ENCODE results near the gene GNAO1. TPM values are rescaled to one million over a fixed set of nuclear protein-coding genes. Genes with fewer than 3 reads are reported as not detected.

The GNAO1 gene
- total and polyA plus RNA-seq, 2 of the 13 experiments (the other 11 are each of a cell fraction or from before 2014, with no cell fraction given) = not detected

GRCh38 chr16:56332464-56333079 lies 141.3 kb downstream of the GNAO1 start (continued):
- 0 out of 2 replicates have a peak, but pooled peaks have one; percentile 42 for TF ChIP-seq HBP1 (CRISPR knock-in tag; IDR thresholded peaks at IDR 0.05; ENCODE audit: low read depth)
- peak; percentile 49; the same call in 1 of the 2 replicates for TF ChIP-seq FOSL2 (CRISPR knock-in tag; IDR thresholded peaks at IDR 0.05)
- no peak for TF ChIP-seq NAIF1 (CRISPR knock-in tag; IDR thresholded peaks at IDR 0.05; ENCODE audit: borderline replicate concordance)
- TF ChIP-seq ZNF292 (CRISPR knock-in tag; IDR thresholded peaks at IDR 0.05; ENCODE audit: borderline replicate concordance, low read depth) = peak; percentile 40; the same call in 1 of the 2 replicates
- no peak for TF ChIP-seq HMGA1 (CRISPR knock-in tag; conservative IDR thresholded peaks at IDR 0.05)
- TF ChIP-seq ELF3 (CRISPR knock-in tag; IDR thresholded peaks at IDR 0.05) = peak; percentile 62; the same call in 1 of the 2 replicates
- peak; percentile 21; the same call in 1 of the 2 replicates for TF ChIP-seq ZNF770 (CRISPR knock-in tag; IDR thresholded peaks at IDR 0.05)
- TF ChIP-seq ZNF362 (CRISPR knock-in tag; IDR thresholded peaks at IDR 0.05; ENCODE audit: borderline replicate concordance) = peak; percentile 35; the same call in 1 of the 2 replicates
- TF ChIP-seq ZFX (CRISPR knock-in tag; IDR thresholded peaks at IDR 0.05; ENCODE audit: low read depth) = peak; percentile 65
- TF ChIP-seq SSRP1 (CRISPR knock-in tag; IDR thresholded peaks at IDR 0.05) = 0 out of 2 replicates have a peak, but pooled peaks have one; percentile 61
- no peak for TF ChIP-seq ZNF616 (CRISPR knock-in tag; IDR thresholded peaks at IDR 0.05; ENCODE audit: low read depth)
- TF ChIP-seq SETDB1 (CRISPR knock-in tag; IDR thresholded peaks at IDR 0.05; ENCODE audit: borderline replicate concordance) = no peak
- TF ChIP-seq ZBTB42 (CRISPR knock-in tag; IDR thresholded peaks at IDR 0.05) = no peak
- no peak for TF ChIP-seq SAFB2 (CRISPR knock-in tag; IDR thresholded peaks at IDR 0.05; ENCODE audit: borderline replicate concordance, low read depth)
- TF ChIP-seq KLF6 (CRISPR knock-in tag; IDR thresholded peaks at IDR 0.05) = no peak
- peak; percentile 36; the same call in 1 of the 2 replicates for TF ChIP-seq SPEN (CRISPR knock-in tag; IDR thresholded peaks at IDR 0.05; ENCODE audit: low read depth)
- TF ChIP-seq STAG1 (CRISPR knock-in tag; IDR thresholded peaks at IDR 0.05) = peak; percentile 94
- no peak for TF ChIP-seq CHCHD3 (CRISPR knock-in tag; IDR thresholded peaks at IDR 0.05)
- TF ChIP-seq JUND (CRISPR knock-in tag; IDR thresholded peaks at IDR 0.05) = no peak
- no peak for TF ChIP-seq KLF15 (CRISPR knock-in tag; IDR thresholded peaks at IDR 0.05; ENCODE audit: borderline replicate concordance)
- peak; percentile 52; the same call in 1 of the 2 replicates for TF ChIP-seq SAP130 (CRISPR knock-in tag; IDR thresholded peaks at IDR 0.05; ENCODE audit: low read depth)
- TF ChIP-seq RARG (CRISPR knock-in tag; IDR thresholded peaks at IDR 0.05; ENCODE audit: low read depth) = no peak
- no peak for TF ChIP-seq ZBTB37 (CRISPR knock-in tag; IDR thresholded peaks at IDR 0.05)
- 0 out of 2 replicates have a peak, but pooled peaks have one; percentile 59 for TF ChIP-seq REPIN1 (CRISPR knock-in tag; IDR thresholded peaks at IDR 0.05; ENCODE audit: borderline replicate concordance, low read depth)
- no peak for TF ChIP-seq ZNF296 (CRISPR knock-in tag; conservative IDR thresholded peaks at IDR 0.05)

All from HepG2 (cell line).